ACC112 (cell line): Measurements from ENCODE around the gene NALCN.

Source experiments
- H2AFZ ChIP-seq: fragments of 200-600 bp; sonication (generic); one replicate; pipeline ENCODE4 v1.6.0; 2017; ENCODE audit warnings: antibody characterized with exemption, low read length; ENCODE audit not compliant: unreplicated experiment
- H3K27ac ChIP-seq: fragments of 200-600 bp; sonication (generic); 2 replicates; pipeline ENCODE4 v1.5.1; 2014; ENCODE audit warnings: low read depth, mild to moderate bottlenecking, antibody characterized with exemption, low read length, moderate library complexity
- H3K27me3 ChIP-seq: fragments of 200-600 bp; sonication (generic); 2 replicates; pipeline ENCODE4 v1.6.1; 2014; ENCODE audit warnings: mild to moderate bottlenecking, antibody characterized with exemption, low read length, moderate library complexity, mixed read lengths; ENCODE audit not compliant: insufficient read depth
- H3K36me3 ChIP-seq: fragments of 200-600 bp; sonication (generic); 2 replicates; pipeline ENCODE4 v1.6.1; 2016; ENCODE audit warnings: mild to moderate bottlenecking, antibody characterized with exemption, low read length, moderate library complexity, mixed read lengths; ENCODE audit not compliant: insufficient read depth
- H3K4me1 ChIP-seq: fragments of 200-600 bp; sonication (generic); one replicate; pipeline ENCODE4 v1.6.1; 2016; ENCODE audit warnings: low read length, mixed read lengths; ENCODE audit not compliant: insufficient read depth, unreplicated experiment, control insufficient read depth
- H3K4me3 ChIP-seq: fragments of 200-600 bp; sonication (generic); 2 replicates; pipeline ENCODE4 v1.5.1; 2014; ENCODE audit warnings: mild to moderate bottlenecking, low read depth, low read length
- H3K79me2 ChIP-seq: fragments of 200-600 bp; sonication (generic); one replicate; pipeline ENCODE4 v1.6.0; 2016; ENCODE audit warnings: low read length; ENCODE audit not compliant: control insufficient read depth, unreplicated experiment, insufficient read depth

Gene NALCN

GRCh38 chr13:101139081-101139480 lies 277.2 kb downstream of the NALCN start:
- Histone ChIP-seq H3K36me3 (no peaks in the 10 kb centered on the region), H3K4me1 (no peaks in the 10 kb centered on the region), H3K4me3 (no peak overlapping the region), H3K79me2 (no peaks in the 10 kb centered on the region), H2AFZ (no peak overlapping the region), H3K27me3 (no peaks in the 10 kb centered on the region), H3K27ac (no peak overlapping the region)

GRCh38 chr13:101127741-101128353 lies 288.5 kb downstream of the NALCN start:
- Histone ChIP-seq H3K79me2 (no peaks in the 10 kb centered on the region), H2AFZ (no peak overlapping the region), H3K4me3 (no peak overlapping the region)

GRCh38 chr13:101123028-101123427 lies 293.3 kb downstream of the NALCN start:
- Histone ChIP-seq H3K4me3 (no peak overlapping the region), H3K27ac (no peak overlapping the region), H3K79me2 (no peaks in the 10 kb centered on the region), H3K27me3 (no peaks in the 10 kb centered on the region), H2AFZ (no peak overlapping the region), H3K4me1 (no peaks in the 10 kb centered on the region), H3K36me3 (no peaks in the 10 kb centered on the region)

More at GRCh38 chr13:101127741-101128353, 288.5 kb downstream of the NALCN start:
- no peak overlapping the region for H3K27ac ChIP-seq
- no peaks in the 10 kb centered on the region for H3K4me1 ChIP-seq
- H3K36me3 ChIP-seq, result no peaks in the 10 kb centered on the region
- no peaks in the 10 kb centered on the region for H3K27me3 ChIP-seq

GRCh38 chr13:101121608-101122007 lies 294.7 kb downstream of the NALCN start:
- H3K36me3 ChIP-seq, result no peaks in the 10 kb centered on the region
- no peaks in the 10 kb centered on the region for H3K27me3 ChIP-seq
- no peaks in the 10 kb centered on the region for H3K4me1 ChIP-seq
- H3K27ac ChIP-seq, result no peak overlapping the region
- H3K4me3 ChIP-seq, result no peak overlapping the region
- no peaks in the 10 kb centered on the region for H3K79me2 ChIP-seq
- H2AFZ ChIP-seq, result no peak overlapping the region

- Histone ChIP-seq H3K79me2 (no peaks in the 10 kb centered on the region), H3K4me3 (no peak overlapping the region), H3K27me3 (no peaks in the 10 kb centered on the region), H3K36me3 (no peaks in the 10 kb centered on the region), H3K27ac (no peak overlapping the region), H3K4me1 (no peaks in the 10 kb centered on the region), H2AFZ (no peak overlapping the region)
Observed at GRCh38 chr13:101120007-101120406, 296.3 kb downstream of the NALCN start.

GRCh38 chr13:101116826-101117225 lies 299.5 kb downstream of the NALCN start:
- Histone ChIP-seq H3K79me2 (no peaks in the 10 kb centered on the region), H2AFZ (no peak overlapping the region), H3K4me3 (no peak overlapping the region), H3K27ac (no peak overlapping the region), H3K4me1 (no peaks in the 10 kb centered on the region), H3K36me3 (no peaks in the 10 kb centered on the region), H3K27me3 (no peaks in the 10 kb centered on the region)

- Histone ChIP-seq H3K36me3 (no peaks in the 10 kb centered on the region), H3K27ac (no peak overlapping the region), H2AFZ (no peak overlapping the region), H3K27me3 (no peaks in the 10 kb centered on the region), H3K4me3 (no peak overlapping the region), H3K79me2 (no peaks in the 10 kb centered on the region), H3K4me1 (no peaks in the 10 kb centered on the region)
Observed at GRCh38 chr13:101116341-101116740, 300.0 kb downstream of the NALCN start.

- Histone ChIP-seq H3K27ac (no peak overlapping the region), H3K79me2 (no peaks in the 10 kb centered on the region), H2AFZ (no peak overlapping the region), H3K4me1 (no peaks in the 10 kb centered on the region), H3K4me3 (no peak overlapping the region), H3K27me3 (no peaks in the 10 kb centered on the region), H3K36me3 (no peaks in the 10 kb centered on the region)
Observed at GRCh38 chr13:101115762-101116171, 300.5 kb downstream of the NALCN start.

GRCh38 chr13:101111894-101112293 lies 304.4 kb downstream of the NALCN start:
- Histone ChIP-seq H3K4me1 (no peaks in the 10 kb centered on the region), H3K79me2 (no peaks in the 10 kb centered on the region), H3K36me3 (no peaks in the 10 kb centered on the region), H3K27me3 (no peaks in the 10 kb centered on the region), H2AFZ (no peak overlapping the region), H3K4me3 (no peak overlapping the region), H3K27ac (no peak overlapping the region)

GRCh38 chr13:101109005-101109404 lies 307.3 kb downstream of the NALCN start:
- Histone ChIP-seq H3K79me2 (no peaks in the 10 kb centered on the region), H3K4me1 (no peaks in the 10 kb centered on the region), H3K4me3 (no peak overlapping the region), H2AFZ (no peak overlapping the region), H3K36me3 (no peaks in the 10 kb centered on the region), H3K27ac (no peak overlapping the region), H3K27me3 (no peaks in the 10 kb centered on the region; the same call in 1 of the 2 replicates)

GRCh38 chr13:101098873-101099272 lies 317.4 kb downstream of the NALCN start:
- Histone ChIP-seq H2AFZ (no peak overlapping the region), H3K27ac (no peak overlapping the region), H3K36me3 (no peaks in the 10 kb centered on the region), H3K4me3 (no peak overlapping the region), H3K79me2 (no peaks in the 10 kb centered on the region), H3K4me1 (no peaks in the 10 kb centered on the region), H3K27me3 (no peaks in the 10 kb centered on the region; the same call in 1 of the 2 replicates)
